Measurements from ENCODE around the gene POLE2. TPM values are rescaled to one million over a fixed set of nuclear protein-coding genes. Genes with fewer than 3 reads are reported as not detected.
A peak's percentile ranks its signal among the peaks of the same experiment; 100 is the strongest.

The POLE2 gene
- total RNA-seq, 1 donor from 2014 or later = 26.8 TPM

DNA sequence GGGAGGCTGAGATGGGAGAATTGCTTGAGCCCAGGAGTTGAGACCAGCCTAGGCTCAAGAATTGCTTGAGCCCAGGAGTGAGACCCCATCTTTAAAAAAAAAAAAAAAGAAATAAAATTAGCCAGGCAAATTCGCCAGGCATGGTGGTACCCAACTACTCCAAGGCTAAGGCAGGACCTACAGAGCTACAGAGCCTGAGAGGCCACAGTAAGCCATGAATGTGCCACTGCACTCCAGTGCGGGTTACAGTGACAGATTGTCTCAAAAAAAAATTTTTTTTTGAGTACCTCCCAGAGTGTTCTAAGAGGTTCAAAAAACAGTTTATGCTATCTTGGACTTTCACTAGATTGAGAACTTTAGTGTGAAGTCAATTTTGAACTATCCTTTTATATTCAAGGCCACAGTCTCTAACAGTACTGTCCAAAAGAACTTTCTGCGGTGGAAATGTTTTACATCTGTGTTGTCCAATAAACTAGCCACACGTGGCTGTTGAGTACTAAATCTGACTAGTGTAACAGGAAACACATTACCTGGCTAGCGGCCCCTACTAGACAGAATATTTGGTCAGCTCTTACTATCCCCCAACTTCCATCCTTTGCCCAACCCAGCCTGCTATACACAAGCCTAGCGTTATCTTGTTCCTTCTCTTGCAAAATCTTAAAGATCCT is 70.0 kb downstream of the POLE2 start:
- no peaks in the 10 kb centered on the region for H3K27me3 Mint-ChIP-seq (ENCODE audit: low read depth)
- no peaks in the 10 kb centered on the region for H3K9me3 Mint-ChIP-seq
- H3K4me3 Mint-ChIP-seq = peak overlapping the region; percentile 100
- peaks cover 32% of the 10 kb centered on the region for H3K4me1 Mint-ChIP-seq
- TF ChIP-seq, protein P1, sequence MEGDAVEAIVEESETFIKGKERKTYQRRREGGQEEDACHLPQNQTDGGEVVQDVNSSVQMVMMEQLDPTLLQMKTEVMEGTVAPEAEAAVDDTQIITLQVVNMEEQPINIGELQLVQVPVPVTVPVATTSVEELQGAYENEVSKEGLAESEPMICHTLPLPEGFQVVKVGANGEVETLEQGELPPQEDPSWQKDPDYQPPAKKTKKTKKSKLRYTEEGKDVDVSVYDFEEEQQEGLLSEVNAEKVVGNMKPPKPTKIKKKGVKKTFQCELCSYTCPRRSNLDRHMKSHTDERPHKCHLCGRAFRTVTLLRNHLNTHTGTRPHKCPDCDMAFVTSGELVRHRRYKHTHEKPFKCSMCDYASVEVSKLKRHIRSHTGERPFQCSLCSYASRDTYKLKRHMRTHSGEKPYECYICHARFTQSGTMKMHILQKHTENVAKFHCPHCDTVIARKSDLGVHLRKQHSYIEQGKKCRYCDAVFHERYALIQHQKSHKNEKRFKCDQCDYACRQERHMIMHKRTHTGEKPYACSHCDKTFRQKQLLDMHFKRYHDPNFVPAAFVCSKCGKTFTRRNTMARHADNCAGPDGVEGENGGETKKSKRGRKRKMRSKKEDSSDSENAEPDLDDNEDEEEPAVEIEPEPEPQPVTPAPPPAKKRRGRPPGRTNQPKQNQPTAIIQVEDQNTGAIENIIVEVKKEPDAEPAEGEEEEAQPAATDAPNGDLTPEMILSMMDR (conservative IDR thresholded peaks at IDR 0.05) = no peak
- no peak for DNase-seq (ENCODE audit: low read depth, low spot score)
- H3K36me3 Mint-ChIP-seq (ENCODE audit: low read depth) = peaks cover 13% of the 10 kb centered on the region
- no peak overlapping the region for H3K27ac Mint-ChIP-seq (ENCODE audit: unreplicated experiment)

DNA sequence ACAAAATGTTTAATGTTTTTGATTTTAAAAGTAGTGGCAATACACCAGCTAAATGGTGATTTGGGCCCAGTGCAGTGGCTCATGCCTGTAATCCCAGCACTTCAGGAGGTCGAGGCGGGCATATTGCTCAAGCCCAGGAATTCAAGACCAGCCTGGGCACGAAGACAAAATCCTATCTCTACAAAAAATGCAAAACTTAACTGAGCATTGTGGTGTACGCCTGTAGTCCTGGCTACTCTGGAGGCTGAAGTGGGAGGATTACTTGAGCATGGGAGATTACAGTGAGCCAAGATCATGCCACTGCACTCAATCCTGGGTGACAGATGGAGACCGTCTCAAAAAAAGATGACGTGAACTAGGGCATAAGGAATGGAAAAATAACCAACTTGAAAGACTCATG is 72.2 kb downstream of the POLE2 start:
- Mint-ChIP-seq H3K27ac (ENCODE audit: unreplicated experiment) (no peak overlapping the region), H3K4me1 (peaks cover 18% of the 10 kb centered on the region), H3K36me3 (ENCODE audit: low read depth) (peaks cover 13% of the 10 kb centered on the region), H3K9me3 (no peaks in the 10 kb centered on the region), H3K27me3 (ENCODE audit: low read depth) (no peaks in the 10 kb centered on the region), H3K4me3 (peak overlapping the region; percentile 64)
- TF ChIP-seq, protein P1 (conservative IDR thresholded peaks at IDR 0.05) = no peak
- no peak for DNase-seq (ENCODE audit: low read depth, low spot score)

DNA sequence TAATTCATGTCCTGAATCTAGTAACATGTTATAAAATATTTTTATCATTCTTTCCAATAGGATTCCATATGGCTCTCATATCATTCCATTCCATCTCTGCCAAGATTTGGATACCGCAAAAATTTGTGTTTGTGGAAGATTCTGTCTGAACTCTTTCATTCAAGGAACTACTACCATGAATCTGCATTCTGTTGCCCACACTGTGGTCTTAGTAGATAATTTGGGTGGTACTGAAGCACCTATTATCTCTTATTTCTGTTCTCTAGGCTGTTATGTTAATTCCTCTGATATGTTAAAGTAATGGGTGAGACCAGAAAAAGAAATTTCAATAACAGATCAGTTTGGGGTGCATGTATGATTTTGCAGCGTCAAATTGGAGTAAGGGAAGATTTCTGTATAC is 73.8 kb downstream of the POLE2 start:
- TF ChIP-seq, protein P1 (conservative IDR thresholded peaks at IDR 0.05) = no peak
- peaks cover 12% of the 10 kb centered on the region for H3K4me1 Mint-ChIP-seq
- H3K4me3 Mint-ChIP-seq = peak overlapping the region; percentile 7
- H3K27me3 Mint-ChIP-seq (ENCODE audit: low read depth) = no peaks in the 10 kb centered on the region
- no peaks in the 10 kb centered on the region for H3K9me3 Mint-ChIP-seq
- DNase-seq (ENCODE audit: low read depth, low spot score) = no peak
- peaks cover 7% of the 10 kb centered on the region for H3K36me3 Mint-ChIP-seq (ENCODE audit: low read depth)
- H3K27ac Mint-ChIP-seq (ENCODE audit: unreplicated experiment) = no peak overlapping the region

DNA sequence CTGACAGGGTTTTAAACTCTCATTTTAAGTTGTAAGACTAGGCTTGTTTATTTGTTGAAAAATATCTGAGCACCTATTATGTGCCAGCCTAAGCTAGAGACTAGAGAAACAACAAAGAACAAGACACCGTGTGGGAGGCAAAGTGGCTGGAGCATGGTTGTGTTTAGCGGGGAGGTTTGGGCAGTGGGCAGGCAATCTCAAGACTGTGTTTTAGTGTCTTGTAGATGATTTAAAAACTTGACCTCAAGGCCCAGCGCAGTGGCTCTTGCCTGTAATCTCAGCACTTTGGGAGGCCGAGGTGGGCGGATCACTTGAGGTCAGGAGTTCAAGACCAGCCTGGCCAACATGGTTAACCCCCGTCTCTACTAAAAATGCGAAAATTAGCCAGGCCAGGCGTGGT is 75.3 kb downstream of the POLE2 start:
- Mint-ChIP-seq H3K27ac (ENCODE audit: unreplicated experiment) (no peak overlapping the region), H3K9me3 (no peaks in the 10 kb centered on the region), H3K4me1 (no peaks in the 10 kb centered on the region), H3K4me3 (no peak overlapping the region), H3K36me3 (ENCODE audit: low read depth) (peaks cover 4% of the 10 kb centered on the region), H3K27me3 (ENCODE audit: low read depth) (no peaks in the 10 kb centered on the region)
- TF ChIP-seq, protein P1 (conservative IDR thresholded peaks at IDR 0.05) = no peak
- DNase-seq (ENCODE audit: low read depth, low spot score) = no peak

DNA sequence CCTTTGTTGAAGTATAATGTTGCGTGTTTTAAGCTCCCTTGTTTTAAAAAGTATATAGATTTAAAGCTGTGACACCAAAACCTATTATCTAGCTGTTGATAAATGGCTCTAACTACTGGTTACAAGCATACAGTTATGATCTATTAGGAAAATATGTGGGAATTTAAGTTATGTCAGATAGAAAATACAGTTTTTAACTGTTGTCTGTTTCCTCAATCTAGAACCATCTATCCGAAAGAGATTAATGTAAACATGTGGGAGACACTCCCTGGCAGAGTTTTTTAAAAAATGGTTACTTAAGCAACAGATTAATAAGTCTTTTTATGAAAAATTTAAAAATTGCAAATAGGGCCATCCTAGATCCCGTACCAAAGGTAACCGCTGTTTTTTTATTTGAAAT is 75.8 kb downstream of the POLE2 start:
- Mint-ChIP-seq H3K4me3 (no peak overlapping the region), H3K9me3 (no peaks in the 10 kb centered on the region), H3K36me3 (ENCODE audit: low read depth) (peaks cover 4% of the 10 kb centered on the region), H3K27me3 (ENCODE audit: low read depth) (no peaks in the 10 kb centered on the region), H3K4me1 (no peaks in the 10 kb centered on the region), H3K27ac (ENCODE audit: unreplicated experiment) (no peak overlapping the region)
- TF ChIP-seq, protein P1 (conservative IDR thresholded peaks at IDR 0.05) = no peak
- no peak for DNase-seq (ENCODE audit: low read depth, low spot score)
